DOHH2 (cell line): ENCODE results near the gene HSDL2.

ENCODE experiments used
- H3F3A ChIP-seq: fragments of 200-600 bp; sonication (generic), shearing (Covaris generic); 2 replicates; pipeline ENCODE4 v1.6.0; 2016; ENCODE audit warnings: antibody characterized with exemption, mild to moderate bottlenecking; ENCODE audit not compliant: control insufficient read depth, insufficient read depth
- H3K27ac ChIP-seq: fragments of 200-600 bp; sonication (generic); 2 replicates; pipeline ENCODE4 v1.5.1; 2014; ENCODE audit warnings: low read depth, mild to moderate bottlenecking, low read length, moderate library complexity
- H3K27me3 ChIP-seq: fragments of 200-600 bp; sonication (generic); 2 replicates; pipeline ENCODE4 v1.6.1; 2014; ENCODE audit warnings: mild to moderate bottlenecking, low read length, mixed read lengths; ENCODE audit not compliant: control insufficient read depth
- H3K36me3 ChIP-seq: fragments of 200-600 bp; sonication (generic); 2 replicates; pipeline ENCODE4 v1.6.1; 2014; ENCODE audit warnings: mild to moderate bottlenecking, low read length, moderate library complexity, mixed read lengths; ENCODE audit not compliant: control insufficient read depth
- H3K4me1 ChIP-seq: fragments of 200-600 bp; sonication (generic); 2 replicates; pipeline ENCODE4 v1.6.1; 2014; ENCODE audit warnings: mild to moderate bottlenecking, low read length, mixed read lengths; ENCODE audit not compliant: control insufficient read depth
- H3K4me2 ChIP-seq: fragments of 200-600 bp; sonication (generic); 2 replicates; pipeline ENCODE4 v1.6.0; 2014; ENCODE audit warnings: mild to moderate bottlenecking, low read length, moderate library complexity
- H3K4me3 ChIP-seq: fragments of 200-600 bp; sonication (generic); 2 replicates; pipeline ENCODE4 v1.5.1; 2014; ENCODE audit warnings: mild to moderate bottlenecking, low read length, mixed read lengths
- H3K79me2 ChIP-seq: fragments of 200-600 bp; sonication (generic); 2 replicates; pipeline ENCODE4 v1.6.1; 2014; ENCODE audit warnings: mild to moderate bottlenecking, low read length, mixed read lengths; ENCODE audit not compliant: control insufficient read depth
- H3K9me2 ChIP-seq: fragments of 200-600 bp; sonication (generic); replicated peaks from 2 replicates; pipeline ENCODE4 v1.6.1; 2014; ENCODE audit warnings: mild to moderate bottlenecking, low read length, mixed read lengths; ENCODE audit not compliant: control insufficient read depth
- H3K9me3 ChIP-seq: fragments of 200-600 bp; sonication (generic); 2 replicates; pipeline ENCODE4 v1.6.1; 2014; ENCODE audit warnings: antibody characterized with exemption, low read length, mixed read lengths; ENCODE audit not compliant: control insufficient read depth, insufficient read depth
- H4K20me1 ChIP-seq: fragments of 200-600 bp; sonication (generic); 2 replicates; pipeline ENCODE4 v1.6.0; 2014; ENCODE audit warnings: low read depth, mild to moderate bottlenecking, antibody characterized with exemption, low read length, moderate library complexity; ENCODE audit not compliant: control insufficient read depth, insufficient read depth
- EZH2phosphoT487 ChIP-seq: fragments of 200-600 bp; sonication (generic); IDR thresholded peaks from 2 replicates; pipeline ENCODE4 v1.6.1; 2017; ENCODE audit warnings: borderline replicate concordance, mild to moderate bottlenecking, antibody characterized with exemption, low read length, moderate library complexity, mixed read lengths
- TF ChIP-seq, protein P1 (sequence below): fragments of 200-600 bp; sonication (generic); IDR thresholded peaks from one replicate; pipeline ENCODE4 v1.5.1; 2014; ENCODE audit warnings: antibody characterized with exemption, mild to moderate bottlenecking, low read depth, low read length; ENCODE audit not compliant: poor library complexity, severe bottlenecking

The HSDL2 gene

GRCh38 chr9:112505086-112505485 lies 125.2 kb downstream of the HSDL2 start:
- no peaks in the 10 kb centered on the region for H3K9me3 ChIP-seq
- no peak overlapping the region for H3K4me2 ChIP-seq
- no peaks in the 10 kb centered on the region; the same call in 1 of the 2 replicates for H3K36me3 ChIP-seq
- H3K4me1 ChIP-seq, result no peaks in the 10 kb centered on the region
- H3K27me3 ChIP-seq, result no peaks in the 10 kb centered on the region
- H3F3A ChIP-seq, result no peaks in the 10 kb centered on the region
- no peak for TF ChIP-seq EZH2phosphoT487
- TF ChIP-seq, protein P1, sequence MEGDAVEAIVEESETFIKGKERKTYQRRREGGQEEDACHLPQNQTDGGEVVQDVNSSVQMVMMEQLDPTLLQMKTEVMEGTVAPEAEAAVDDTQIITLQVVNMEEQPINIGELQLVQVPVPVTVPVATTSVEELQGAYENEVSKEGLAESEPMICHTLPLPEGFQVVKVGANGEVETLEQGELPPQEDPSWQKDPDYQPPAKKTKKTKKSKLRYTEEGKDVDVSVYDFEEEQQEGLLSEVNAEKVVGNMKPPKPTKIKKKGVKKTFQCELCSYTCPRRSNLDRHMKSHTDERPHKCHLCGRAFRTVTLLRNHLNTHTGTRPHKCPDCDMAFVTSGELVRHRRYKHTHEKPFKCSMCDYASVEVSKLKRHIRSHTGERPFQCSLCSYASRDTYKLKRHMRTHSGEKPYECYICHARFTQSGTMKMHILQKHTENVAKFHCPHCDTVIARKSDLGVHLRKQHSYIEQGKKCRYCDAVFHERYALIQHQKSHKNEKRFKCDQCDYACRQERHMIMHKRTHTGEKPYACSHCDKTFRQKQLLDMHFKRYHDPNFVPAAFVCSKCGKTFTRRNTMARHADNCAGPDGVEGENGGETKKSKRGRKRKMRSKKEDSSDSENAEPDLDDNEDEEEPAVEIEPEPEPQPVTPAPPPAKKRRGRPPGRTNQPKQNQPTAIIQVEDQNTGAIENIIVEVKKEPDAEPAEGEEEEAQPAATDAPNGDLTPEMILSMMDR, result no peak
- no peak overlapping the region for H3K27ac ChIP-seq
- no peaks in the 10 kb centered on the region for H3K9me2 ChIP-seq
- H4K20me1 ChIP-seq, result peaks cover 6% of the 10 kb centered on the region; the same call in 1 of the 2 replicates
- H3K4me3 ChIP-seq, result no peak overlapping the region
- peaks cover 88% of the 10 kb centered on the region for H3K79me2 ChIP-seq

DNA sequence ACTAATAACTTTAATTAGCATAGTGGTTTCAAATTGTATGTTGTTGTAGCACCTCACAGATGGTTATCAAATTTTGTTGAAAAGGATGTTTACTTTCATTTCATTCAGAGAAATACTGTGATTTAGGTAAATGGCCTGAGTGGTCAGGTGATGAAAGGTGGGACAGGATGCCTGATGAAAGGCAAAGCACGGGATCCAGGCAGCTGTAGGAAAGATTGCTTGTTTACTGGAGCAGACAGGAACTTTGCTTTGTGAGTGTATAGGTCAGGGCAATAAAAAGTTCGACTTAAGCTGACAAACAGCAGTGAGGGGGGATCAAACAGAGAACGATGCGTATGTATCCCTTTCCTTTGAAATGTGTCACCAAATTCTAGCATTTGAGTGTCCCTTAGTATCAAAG lies 125.7 kb downstream of the HSDL2 start:
- H3K4me3 ChIP-seq, result no peak overlapping the region
- H3K27me3 ChIP-seq, result no peaks in the 10 kb centered on the region
- no peaks in the 10 kb centered on the region for H3K4me1 ChIP-seq
- TF ChIP-seq, protein P1, result no peak
- no peak for TF ChIP-seq EZH2phosphoT487
- H3K9me2 ChIP-seq, result no peaks in the 10 kb centered on the region
- peaks cover 6% of the 10 kb centered on the region; the same call in 1 of the 2 replicates for H4K20me1 ChIP-seq
- peaks cover 90% of the 10 kb centered on the region for H3K79me2 ChIP-seq
- no peak overlapping the region for H3K4me2 ChIP-seq
- H3K36me3 ChIP-seq, result no peaks in the 10 kb centered on the region; the same call in 1 of the 2 replicates
- no peaks in the 10 kb centered on the region for H3K9me3 ChIP-seq
- H3K27ac ChIP-seq, result no peak overlapping the region
- H3F3A ChIP-seq, result no peaks in the 10 kb centered on the region

- TF ChIP-seq EZH2phosphoT487, result no peak
- TF ChIP-seq, protein P1, result no peak
- H3K4me2 ChIP-seq, result no peak overlapping the region
- H3K79me2 ChIP-seq, result peaks cover 90% of the 10 kb centered on the region
- no peaks in the 10 kb centered on the region for H3K27me3 ChIP-seq
- H3F3A ChIP-seq, result no peaks in the 10 kb centered on the region
- H3K27ac ChIP-seq, result no peak overlapping the region
- H3K4me1 ChIP-seq, result no peaks in the 10 kb centered on the region
- H3K9me3 ChIP-seq, result no peaks in the 10 kb centered on the region
- no peaks in the 10 kb centered on the region for H3K9me2 ChIP-seq
- no peak overlapping the region for H3K4me3 ChIP-seq
- H3K36me3 ChIP-seq, result no peaks in the 10 kb centered on the region; the same call in 1 of the 2 replicates
- H4K20me1 ChIP-seq, result peaks cover 6% of the 10 kb centered on the region; the same call in 1 of the 2 replicates
These were observed 126.7 kb downstream of the HSDL2 start for GRCh38 chr9:112506571-112506970.
